ENCODE results near the gene LACTBL1.

LACTBL1 gene

DNA sequence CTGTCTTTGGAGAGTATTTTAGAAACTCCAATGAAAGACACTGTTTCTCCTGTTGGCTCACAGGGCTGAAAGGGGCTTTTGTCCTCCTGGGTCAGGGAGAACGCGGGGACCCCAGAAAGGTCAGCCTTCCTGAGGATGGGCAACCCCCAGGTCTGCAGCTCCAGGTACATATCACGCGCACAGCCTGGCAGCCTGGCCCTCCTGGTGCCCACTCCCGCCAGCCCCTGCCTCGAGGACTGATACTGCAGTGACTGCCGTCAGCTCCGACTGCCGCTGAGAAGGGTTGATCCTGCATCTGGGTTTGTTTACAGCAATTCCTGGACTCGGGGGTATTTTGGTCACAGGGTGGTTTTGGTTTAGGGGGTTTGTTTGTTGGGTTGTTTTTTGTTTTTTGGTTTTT lies 58.5 kb downstream of the LACTBL1 start:
- no peak for DNase-seq

DNA sequence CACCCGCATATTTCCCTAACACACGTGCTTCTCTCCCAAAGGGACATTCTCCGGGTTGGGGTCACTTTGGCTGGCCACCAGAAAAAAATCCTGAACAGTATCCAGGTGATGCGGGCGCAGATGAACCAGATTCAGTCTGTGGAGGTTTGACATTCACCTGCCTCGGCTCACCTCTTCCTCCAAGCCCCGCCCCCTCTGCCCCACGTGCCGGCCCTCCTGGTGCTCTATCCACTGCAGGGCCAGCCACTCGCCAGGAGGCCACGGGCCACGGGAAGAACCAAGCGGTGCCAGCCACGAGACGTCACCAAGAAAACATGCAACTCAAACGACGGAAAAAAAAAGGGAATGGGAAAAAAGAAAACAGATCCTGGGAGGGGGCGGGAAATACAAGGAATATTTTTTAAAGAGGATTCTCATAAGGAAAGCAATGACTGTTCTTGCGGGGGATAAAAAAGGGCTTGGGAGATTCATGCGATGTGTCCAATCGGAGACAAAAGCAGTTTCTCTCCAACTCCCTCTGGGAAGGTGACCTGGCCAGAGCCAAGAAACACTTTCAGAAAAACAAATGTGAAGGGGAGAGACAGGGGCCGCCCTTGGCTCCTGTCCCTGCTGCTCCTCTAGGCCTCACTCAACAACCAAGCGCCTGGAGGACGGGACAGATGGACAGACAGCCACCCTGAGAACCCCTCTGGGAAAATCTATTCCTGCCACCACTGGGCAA lies 59.1 kb downstream of the LACTBL1 start:
- peak in 1 of 56 donors; percentile 15 for DNase-seq

DNA sequence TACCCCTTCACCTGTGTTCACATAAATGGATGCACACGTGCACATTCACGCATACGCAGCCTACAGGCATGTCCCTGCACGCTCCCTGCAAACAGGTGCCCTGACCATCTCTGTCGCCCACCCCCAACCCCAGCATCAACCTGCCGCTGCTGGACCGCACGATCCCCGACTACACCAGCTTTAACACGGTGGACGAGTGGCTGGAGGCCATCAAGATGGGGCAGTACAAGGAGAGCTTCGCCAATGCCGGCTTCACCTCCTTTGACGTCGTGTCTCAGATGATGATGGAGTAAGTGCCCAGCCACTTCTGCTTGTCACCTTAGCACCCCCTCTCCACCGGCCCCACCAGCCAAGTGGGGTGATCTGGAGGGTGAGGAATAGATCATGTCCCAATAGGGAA lies 60.4 kb downstream of the LACTBL1 start:
- no peak for DNase-seq

DNA sequence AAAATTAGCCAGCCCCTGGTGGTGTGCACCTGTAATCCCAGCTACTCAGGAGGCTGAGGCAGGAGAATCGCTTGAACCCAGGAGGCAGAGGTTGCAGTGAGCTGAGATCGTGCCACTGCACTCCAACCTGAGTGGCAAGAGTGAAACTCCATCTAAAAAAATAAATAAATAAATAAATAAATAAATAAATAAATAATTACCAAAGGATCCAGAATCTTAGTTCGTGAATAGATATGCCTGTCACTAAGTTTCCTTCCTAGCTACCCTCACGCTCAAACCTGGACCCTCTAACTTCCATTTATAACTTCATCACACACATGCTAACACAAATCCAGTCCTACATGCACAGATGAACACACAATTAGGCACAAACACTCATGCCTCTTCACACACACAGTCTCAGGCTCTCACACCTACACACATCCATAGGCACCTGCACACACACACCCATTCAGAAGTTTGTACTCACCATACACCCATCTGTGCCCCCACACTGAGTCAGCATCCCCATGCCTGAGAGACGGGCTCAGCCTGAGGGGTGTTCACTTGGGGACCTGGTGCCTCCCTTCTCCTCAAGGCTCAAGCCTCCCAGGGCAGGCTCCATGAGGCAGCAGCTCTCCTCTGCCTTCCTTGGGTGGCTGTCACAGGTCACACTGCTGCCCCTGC lies 61.5 kb downstream of the LACTBL1 start:
- no peak for DNase-seq

DNA sequence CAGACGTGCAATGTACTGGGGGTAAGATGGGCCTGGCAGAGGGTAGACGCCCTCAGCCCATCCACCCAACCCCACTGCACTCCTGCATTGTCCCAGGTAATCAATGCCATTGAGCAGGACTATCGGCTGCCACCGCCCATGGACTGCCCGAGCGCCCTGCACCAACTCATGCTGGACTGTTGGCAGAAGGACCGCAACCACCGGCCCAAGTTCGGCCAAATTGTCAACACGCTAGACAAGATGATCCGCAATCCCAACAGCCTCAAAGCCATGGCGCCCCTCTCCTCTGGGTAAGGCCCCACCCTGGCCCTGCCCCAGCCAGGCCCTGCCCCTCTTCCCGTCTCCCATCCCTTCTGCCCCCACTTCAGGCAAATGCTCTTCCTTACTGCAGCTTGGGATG lies 62.4 kb downstream of the LACTBL1 start:
- no peak for DNase-seq

DNA sequence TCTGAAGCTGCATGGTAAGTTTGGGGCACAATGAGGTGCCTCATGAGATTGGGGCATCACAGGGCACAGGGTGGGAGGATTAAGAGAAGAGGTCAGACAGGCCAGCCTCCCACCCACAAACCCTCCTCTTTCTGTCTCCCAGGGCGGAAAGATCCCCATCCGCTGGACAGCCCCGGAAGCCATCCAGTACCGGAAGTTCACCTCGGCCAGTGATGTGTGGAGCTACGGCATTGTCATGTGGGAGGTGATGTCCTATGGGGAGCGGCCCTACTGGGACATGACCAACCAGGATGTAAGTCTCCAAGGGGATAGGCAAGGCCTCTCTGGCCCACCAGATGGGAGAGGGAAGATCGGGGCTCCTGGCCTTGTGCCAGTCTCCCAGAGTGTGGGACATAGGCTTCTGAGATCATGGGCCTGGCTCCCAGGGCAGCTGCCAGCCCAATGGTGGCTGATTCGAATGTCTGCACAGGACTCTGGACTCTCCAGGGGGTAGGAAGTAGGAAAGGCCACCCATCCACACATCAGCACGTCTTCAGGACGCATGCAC lies 63.7 kb downstream of the LACTBL1 start:
- no peak for DNase-seq

DNA sequence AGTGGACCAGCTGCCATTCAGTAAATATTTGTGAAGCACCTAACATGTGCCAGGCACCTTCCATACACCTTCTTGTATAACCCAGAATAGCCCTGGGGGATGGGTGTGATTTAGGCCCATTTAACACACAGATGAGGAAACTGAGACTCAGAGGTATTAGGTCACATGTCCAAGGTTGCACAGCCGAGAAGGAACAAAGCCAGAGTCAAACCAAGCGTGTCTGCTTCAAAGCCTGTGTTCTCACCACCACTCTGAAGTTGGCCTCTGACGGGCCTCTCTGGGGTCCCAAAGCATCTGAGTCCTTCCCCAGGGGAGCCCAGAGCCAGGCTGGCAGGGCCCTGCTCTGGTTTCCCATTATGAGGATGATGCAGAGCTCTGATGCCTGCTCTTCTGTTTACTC lies 65.1 kb downstream of the LACTBL1 start:
- no peak for DNase-seq

DNA sequence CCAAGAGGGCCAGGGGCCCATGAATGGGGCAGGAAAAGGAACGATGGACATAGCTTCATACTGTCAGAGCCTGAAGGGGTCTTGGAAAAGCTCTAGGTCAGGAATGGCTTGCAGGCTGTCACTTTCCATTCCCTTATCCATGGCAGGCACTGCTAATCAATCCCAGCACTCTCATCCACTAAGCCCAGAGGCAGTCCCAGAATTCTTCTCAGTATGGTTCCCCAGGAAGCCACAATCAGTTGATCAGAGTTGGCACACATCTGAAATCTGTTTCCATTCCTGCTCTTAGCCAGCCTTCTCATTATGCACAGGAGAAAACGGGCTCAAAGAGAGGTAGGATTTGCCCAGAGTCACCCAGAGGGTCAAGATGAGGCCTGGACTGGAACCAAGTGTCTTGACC lies 65.7 kb downstream of the LACTBL1 start:
- no peak for DNase-seq

DNA sequence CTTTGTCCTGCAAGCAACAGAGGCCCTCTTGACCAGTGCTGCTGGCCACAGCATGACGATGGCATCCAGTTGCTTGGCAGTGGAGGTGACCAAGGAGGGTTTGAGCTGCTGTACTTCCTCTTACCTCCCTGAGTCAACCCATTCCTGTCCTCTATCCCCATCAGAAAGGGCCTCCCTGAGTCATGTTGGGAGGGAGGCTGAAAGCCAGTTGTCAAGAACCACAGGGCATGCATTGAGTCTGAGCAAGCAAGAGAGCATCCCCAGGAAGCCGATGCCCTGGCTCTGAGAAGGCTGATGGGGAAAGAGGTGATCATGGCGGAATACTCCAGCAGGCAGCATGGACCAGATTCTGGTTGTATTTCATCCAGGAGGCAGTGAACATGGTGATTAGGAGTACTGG lies 69.6 kb downstream of the LACTBL1 start:
- no peak for DNase-seq

Data from amygdala (tissue), 56 donors.